ENCODE measurements around the gene CHAF1B.

CHAF1B gene

DNA sequence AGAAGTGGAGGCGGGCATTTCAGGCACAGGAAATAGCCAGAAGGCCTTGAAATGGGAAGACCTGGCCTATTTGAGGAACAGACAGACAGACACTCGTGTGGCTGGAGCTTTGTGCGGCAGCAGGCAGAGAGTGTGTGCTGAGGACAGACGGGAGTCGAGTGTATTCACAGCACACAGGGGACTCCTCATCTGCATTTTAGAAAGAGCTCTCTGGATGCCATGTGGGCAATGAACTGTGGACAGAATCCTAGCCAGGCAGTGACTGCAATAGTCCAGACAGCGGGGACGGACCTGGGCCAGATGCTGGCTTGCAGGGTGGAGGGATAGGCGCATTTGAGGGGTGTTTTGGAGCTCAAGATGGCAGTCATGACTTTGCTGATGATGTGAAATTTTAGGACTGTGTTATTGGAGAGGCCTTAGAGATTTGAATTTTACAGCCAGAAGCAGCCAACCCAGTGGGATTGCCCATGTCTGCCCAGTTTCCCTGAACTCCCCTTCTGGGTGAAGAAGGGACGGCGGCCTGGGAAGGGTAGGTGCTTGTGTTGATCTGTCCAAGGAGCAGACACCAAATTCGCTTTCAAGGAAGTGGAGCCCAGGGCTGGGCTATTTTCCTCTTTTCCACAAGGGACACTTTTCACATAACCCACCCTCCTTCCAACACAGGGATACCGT, 43.7 kb downstream of the CHAF1B start:
- DNase-seq, result no peak

- no peak for DNase-seq
Observed at GRCh38 chr21:36429947-36430546, 44.9 kb downstream of the CHAF1B start.

DNA sequence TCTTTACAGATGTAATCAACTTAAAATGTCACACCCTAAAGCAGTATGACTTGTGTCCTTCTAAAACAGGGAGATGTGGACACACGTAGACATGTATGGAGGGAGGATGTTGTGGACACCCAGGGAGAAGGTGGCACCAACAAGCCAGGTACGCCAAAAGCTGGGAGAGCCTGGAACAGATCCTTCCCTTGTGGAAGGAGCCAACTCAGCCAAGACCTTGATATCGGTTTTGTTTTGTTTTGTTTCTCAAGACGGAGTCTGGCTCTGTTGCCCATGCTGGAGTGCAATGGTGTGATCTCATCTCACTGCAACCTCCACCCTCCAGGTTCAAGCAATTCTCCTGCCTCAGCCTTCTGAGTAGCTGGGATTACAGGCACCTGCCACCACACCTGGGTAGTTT, 45.6 kb downstream of the CHAF1B start:
- no peak for DNase-seq

GRCh38 chr21:36431252-36431651, 46.1 kb downstream of the CHAF1B start:
- DNase-seq, result no peak

DNA sequence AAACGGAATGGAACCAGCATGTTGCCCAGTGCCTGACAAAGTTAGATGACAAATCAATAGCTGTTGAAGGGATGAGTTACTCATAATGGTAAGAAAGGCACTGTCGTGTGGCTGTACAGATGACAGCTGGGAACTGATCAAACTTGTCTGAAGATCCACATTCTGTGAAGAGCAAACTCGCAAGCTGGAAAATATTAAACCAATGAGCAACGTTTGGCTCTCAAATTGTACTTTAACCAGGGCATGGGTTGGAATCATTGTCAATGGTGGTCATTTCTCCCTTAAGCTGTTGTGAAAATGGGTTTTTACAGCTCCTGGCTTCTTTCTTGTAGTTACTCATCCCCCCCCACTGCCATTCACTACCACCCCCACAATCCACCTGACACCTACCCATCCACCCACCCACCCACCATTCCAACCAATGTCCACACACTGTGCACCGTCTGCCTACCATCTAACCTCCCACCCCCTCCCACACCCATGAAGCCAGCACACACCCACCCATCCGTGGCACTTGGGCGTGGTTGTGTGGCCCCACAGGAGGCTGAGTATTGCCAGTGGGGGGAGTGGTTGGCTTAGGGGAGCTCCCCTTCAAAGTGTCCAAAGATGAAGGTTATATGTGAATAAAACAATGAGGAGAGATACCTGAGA, 48.0 kb downstream of the CHAF1B start:
- no peak for DNase-seq

DNA sequence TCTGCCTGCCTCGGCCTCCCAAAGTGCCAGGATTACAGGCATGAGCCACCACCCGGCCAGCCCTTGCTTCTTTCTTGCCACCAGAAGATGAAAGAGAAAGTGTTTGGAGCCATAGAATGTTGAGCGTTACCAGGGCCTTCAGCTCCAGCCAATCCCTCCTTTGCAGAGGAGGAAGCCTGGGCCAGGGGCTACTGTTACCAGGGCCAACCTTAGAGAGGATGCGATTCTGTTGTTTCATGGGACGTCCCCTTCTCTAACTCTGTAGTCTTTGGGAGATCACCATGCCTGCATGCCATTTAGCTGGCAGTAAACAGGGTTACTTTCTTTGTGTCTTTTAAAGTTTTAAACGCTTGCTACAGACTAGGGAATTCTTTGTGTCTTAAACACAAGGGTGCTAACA, 49.0 kb downstream of the CHAF1B start:
- DNase-seq, result no peak

- DNase-seq, result no peak
Observed at GRCh38 chr21:36436829-36437744, 51.9 kb downstream of the CHAF1B start.

GRCh38 chr21:36437745-36438128, 52.5 kb downstream of the CHAF1B start:
- no peak for DNase-seq

- DNase-seq, result no peak
Observed at GRCh38 chr21:36441715-36442114, 56.5 kb downstream of the CHAF1B start.

DNA sequence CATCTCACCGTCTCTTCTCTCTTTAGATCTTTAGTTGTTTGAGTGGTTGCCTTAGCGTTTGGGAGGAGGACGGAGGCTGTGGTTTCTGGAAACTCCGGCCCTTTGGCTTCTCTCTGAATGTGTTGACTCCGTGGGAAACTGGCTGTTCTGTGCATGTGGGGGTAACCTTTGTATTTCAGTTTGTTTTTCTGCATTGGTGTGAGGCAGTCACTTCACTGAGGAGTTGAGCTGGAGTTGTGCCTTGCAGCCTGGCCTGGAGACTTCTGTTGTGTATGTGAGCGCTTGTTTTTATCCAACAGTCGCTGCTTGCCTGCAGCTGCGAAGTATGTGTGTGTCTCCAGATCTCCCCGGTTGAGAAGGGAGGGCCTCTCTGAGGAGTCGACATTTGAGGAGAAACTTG, 61.1 kb downstream of the CHAF1B start:
- DNase-seq, result no peak

DNA sequence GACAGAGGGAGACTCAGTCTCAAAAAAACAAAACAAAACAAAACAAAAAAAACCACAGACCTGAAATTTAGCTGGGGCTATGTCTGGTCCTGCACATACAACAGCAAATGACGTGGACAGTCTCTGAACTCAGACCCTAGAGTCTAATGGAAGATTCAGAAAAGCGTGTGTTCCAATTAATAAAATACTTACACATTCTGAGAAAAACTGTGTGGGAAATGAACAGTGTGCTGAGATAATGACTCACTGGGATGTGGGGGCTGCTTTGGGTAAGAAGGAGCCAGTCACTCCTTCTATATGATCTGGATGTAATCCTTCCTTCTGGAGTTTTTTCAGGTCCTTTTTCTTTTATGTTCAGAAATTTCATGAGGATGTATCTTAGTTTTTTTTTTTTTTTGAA, 65.3 kb downstream of the CHAF1B start:
- DNase-seq, result no peak

- no peak for DNase-seq
Observed at GRCh38 chr21:36451506-36451905, 66.3 kb downstream of the CHAF1B start.

DNA sequence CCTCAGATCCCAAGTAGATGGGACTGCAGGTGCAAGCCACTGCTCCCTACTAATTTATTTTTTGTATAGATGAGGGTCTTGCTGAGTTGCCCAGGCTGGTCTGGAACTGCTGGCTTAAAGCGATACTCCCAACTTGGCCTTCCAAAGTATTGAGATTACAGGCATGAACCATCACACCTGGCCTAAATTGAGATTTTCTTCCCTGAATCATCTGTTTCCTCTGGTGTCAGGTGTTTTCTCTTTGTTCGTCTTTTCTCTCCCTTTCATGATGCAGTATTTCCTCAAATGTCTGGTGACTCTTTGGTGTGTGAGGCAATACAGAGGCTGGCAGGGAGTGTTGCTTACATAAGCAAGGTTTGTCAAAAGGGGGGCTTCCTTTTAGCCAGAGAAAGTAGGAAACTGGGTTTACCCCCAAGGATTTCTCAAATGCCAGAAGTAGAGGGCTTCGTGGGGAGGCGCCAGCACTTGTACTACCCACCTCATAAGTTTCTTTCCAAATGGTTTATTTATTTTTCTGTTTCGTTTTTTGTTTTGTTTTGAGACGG, 67.2 kb downstream of the CHAF1B start:
- no peak for DNase-seq

- DNase-seq, result no peak
Observed at GRCh38 chr21:36454093-36454531, 68.9 kb downstream of the CHAF1B start.

GRCh38 chr21:36454706-36455105, 69.5 kb downstream of the CHAF1B start:
- no peak for DNase-seq

GRCh38 chr21:36456729-36457414, 71.7 kb downstream of the CHAF1B start:
- DNase-seq, result no peak

- DNase-seq, result no peak
Observed at GRCh38 chr21:36459098-36459497, 73.9 kb downstream of the CHAF1B start.

DNA sequence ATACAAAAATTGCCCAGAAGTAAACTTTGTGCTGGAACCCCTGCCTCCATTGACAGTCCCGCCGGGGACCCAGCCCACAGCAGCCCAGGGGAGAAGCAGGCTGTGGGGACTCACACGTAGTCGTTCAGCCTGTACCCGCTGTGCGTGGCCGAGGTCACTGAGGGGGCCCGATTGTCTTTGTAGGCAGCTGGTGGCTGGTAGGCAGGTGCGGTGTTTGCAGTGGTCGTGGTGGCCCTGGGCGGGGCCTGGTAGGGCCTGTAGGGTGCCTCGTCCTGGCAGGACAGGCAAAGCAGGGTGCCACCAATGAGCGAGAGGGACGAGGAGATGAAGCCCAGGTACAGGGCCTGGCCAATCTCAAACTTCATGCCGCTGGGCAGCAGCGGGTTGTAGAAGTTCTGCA, 75.7 kb downstream of the CHAF1B start:
- DNase-seq, result no peak

DNA sequence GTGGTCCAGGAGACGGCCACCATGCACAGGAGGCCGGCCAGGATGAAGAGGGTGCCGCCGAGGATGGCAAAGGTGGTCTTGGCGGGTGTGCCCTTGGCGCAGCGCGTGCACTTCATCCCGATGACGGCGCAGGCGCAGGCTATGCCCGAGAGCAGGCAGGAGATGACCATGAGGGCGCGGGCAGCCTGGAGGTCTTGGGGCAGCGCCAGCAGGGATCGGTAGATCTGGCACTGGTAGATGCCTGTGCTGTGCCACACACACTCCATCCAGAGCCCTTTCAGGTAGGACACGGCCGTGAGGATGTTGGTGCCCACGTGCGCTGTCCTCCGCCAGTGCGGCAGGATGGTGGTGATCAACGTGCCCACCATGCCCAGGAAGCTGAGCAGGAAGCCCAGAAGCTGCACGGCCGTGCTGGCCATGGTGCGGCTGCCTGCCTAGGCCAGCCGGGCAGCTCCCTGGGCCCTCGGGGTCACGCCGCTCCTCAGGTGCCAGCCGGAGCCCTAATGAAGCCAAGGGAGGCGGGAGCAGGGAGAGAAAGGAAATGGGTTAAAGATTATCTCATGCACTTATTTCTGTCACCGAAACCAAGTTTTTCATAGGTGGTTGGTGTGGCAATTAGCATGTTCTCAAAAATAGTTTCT, 76.2 kb downstream of the CHAF1B start:
- no peak for DNase-seq

- no peak for DNase-seq
Observed at GRCh38 chr21:36461918-36462486, 76.8 kb downstream of the CHAF1B start.

- no peak for DNase-seq
Observed at GRCh38 chr21:36463204-36463603, 78.0 kb downstream of the CHAF1B start.

DNA sequence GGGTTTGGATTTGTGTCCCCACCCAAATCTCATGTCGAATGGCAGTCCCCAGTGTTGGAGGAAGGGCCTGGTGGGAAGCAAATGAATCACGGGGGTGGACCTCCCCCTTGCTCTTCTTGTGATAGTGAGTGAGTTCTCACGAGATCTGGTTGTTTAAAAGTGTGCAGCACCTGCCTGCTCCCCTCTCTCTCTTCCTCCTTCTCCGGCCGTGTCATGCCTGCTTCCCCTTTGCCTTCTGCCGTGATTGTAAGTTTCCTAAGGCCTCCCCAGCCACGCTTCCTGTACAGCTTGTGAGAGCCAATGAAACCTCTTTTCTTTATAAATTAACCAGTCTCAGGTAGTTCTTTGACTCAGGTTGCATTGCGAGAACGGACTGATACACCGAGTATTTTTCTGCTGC, 78.8 kb downstream of the CHAF1B start:
- DNase-seq, result no peak

Measured in NCI-H1436 (cell line).